ENCODE results near the gene GALNT10.

Gene GALNT10

GRCh38 chr5:154301726-154302125 is 111.2 kb downstream of the GALNT10 start:
- TF ChIP-seq, protein P1, sequence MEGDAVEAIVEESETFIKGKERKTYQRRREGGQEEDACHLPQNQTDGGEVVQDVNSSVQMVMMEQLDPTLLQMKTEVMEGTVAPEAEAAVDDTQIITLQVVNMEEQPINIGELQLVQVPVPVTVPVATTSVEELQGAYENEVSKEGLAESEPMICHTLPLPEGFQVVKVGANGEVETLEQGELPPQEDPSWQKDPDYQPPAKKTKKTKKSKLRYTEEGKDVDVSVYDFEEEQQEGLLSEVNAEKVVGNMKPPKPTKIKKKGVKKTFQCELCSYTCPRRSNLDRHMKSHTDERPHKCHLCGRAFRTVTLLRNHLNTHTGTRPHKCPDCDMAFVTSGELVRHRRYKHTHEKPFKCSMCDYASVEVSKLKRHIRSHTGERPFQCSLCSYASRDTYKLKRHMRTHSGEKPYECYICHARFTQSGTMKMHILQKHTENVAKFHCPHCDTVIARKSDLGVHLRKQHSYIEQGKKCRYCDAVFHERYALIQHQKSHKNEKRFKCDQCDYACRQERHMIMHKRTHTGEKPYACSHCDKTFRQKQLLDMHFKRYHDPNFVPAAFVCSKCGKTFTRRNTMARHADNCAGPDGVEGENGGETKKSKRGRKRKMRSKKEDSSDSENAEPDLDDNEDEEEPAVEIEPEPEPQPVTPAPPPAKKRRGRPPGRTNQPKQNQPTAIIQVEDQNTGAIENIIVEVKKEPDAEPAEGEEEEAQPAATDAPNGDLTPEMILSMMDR (IDR thresholded peaks at IDR 0.05; ENCODE audit: insufficient read depth, low read length, poor library complexity, severe bottlenecking), result no peak
- H3K27me3 ChIP-seq (replicated peaks; ENCODE audit: control insufficient read depth, insufficient read depth, low read length), result no peaks in the 10 kb centered on the region

DNA sequence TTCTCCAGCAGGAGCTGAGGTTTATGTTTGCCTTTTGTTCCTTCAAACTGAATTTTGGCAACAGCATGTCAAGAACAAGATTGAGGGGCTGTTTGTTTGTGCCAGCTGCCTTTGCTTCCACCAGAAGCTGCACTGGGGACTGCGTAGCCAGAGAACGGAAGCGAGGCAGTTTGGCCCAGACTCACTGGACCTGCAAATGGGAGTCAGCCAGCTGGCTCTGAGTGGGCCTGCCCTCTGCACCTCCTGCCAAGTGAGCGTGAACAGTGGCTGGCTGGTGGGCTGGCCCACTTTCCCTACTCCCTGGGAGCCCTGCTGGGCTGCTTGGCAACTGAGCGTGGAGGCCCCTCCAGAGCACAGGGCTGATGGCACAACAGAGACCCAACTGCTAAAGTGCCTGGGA is 111.6 kb downstream of the GALNT10 start:
- TF ChIP-seq, protein P1 (IDR thresholded peaks at IDR 0.05; ENCODE audit: insufficient read depth, low read length, poor library complexity, severe bottlenecking), result no peak
- DNase-seq (ENCODE audit: extremely low read depth, insufficient read length), result no peak
- H3K36me3 ChIP-seq (ENCODE audit: control insufficient read depth, insufficient read depth, low read length), result peaks cover 17% of the 10 kb centered on the region
- no peak overlapping the region for H3K4me3 ChIP-seq (replicated peaks; ENCODE audit: low read depth, low read length)
- no peaks in the 10 kb centered on the region for H3K27me3 ChIP-seq (replicated peaks; ENCODE audit: control insufficient read depth, insufficient read depth, low read length)

More at GRCh38 chr5:154301726-154302125, 111.2 kb downstream of the GALNT10 start:
- Histone ChIP-seq H3K36me3 (ENCODE audit: control insufficient read depth, insufficient read depth, low read length) (peaks cover 17% of the 10 kb centered on the region), H3K4me3 (replicated peaks; ENCODE audit: low read depth, low read length) (no peak overlapping the region)
- no peak for DNase-seq (ENCODE audit: extremely low read depth, insufficient read length)

- TF ChIP-seq, protein P1 (IDR thresholded peaks at IDR 0.05; ENCODE audit: insufficient read depth, low read length, poor library complexity, severe bottlenecking), result no peak
- Histone ChIP-seq H3K27me3 (replicated peaks; ENCODE audit: control insufficient read depth, insufficient read depth, low read length) (no peaks in the 10 kb centered on the region), H3K4me3 (replicated peaks; ENCODE audit: low read depth, low read length) (no peak overlapping the region), H3K36me3 (ENCODE audit: control insufficient read depth, insufficient read depth, low read length) (peaks cover 15% of the 10 kb centered on the region)
- no peak for DNase-seq (ENCODE audit: extremely low read depth, insufficient read length)
Observed at GRCh38 chr5:154303133-154303532, 112.6 kb downstream of the GALNT10 start.

GRCh38 chr5:154308443-154309370 is 118.2 kb downstream of the GALNT10 start:
- Histone ChIP-seq H3K36me3 (ENCODE audit: control insufficient read depth, insufficient read depth, low read length) (no peaks in the 10 kb centered on the region; the same call in 1 of the 2 replicates), H3K4me3 (replicated peaks; ENCODE audit: low read depth, low read length) (no peak overlapping the region), H3K27me3 (replicated peaks; ENCODE audit: control insufficient read depth, insufficient read depth, low read length) (no peaks in the 10 kb centered on the region)
- DNase-seq (ENCODE audit: extremely low read depth, insufficient read length), result no peak
- TF ChIP-seq, protein P1 (IDR thresholded peaks at IDR 0.05; ENCODE audit: insufficient read depth, low read length, poor library complexity, severe bottlenecking), result no peak

DNA sequence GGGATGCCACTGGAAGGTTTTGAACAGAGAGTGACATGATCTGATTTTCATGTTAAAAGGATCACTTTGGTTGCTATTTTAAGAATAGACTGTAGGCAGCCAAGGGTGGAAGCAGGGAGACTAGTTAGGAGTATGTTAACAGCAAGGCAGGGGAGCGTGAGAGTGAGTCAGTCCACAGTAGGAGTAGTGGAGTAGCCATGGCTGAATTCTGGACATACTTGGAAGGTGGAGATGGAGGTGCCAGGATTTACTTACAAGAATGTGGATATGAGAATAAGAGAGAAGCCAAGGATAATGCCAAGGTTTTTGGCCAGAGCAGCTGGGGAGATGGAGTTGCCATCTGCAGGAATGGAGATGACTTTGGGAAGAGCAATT is 118.8 kb downstream of the GALNT10 start:
- Histone ChIP-seq H3K27me3 (replicated peaks; ENCODE audit: control insufficient read depth, insufficient read depth, low read length) (no peaks in the 10 kb centered on the region), H3K36me3 (ENCODE audit: control insufficient read depth, insufficient read depth, low read length) (no peaks in the 10 kb centered on the region; the same call in 1 of the 2 replicates), H3K4me3 (replicated peaks; ENCODE audit: low read depth, low read length) (no peak overlapping the region)
- no peak for DNase-seq (ENCODE audit: extremely low read depth, insufficient read length)
- TF ChIP-seq, protein P1 (IDR thresholded peaks at IDR 0.05; ENCODE audit: insufficient read depth, low read length, poor library complexity, severe bottlenecking), result no peak

Data from GM06990 (cell line).